Hippocampal formation (tissue), 2 donors: Measurements from ENCODE around the gene MEX3A.
"Not testable (repeated sequence)": the region's sequence is repeated elsewhere in the genome, so short reads cannot be mapped to it uniquely, and the experiment has no call there.

ENCODE experiments used
- DNase-seq, 2 donors: peaks; one replicate each; lab custom pipeline; 2025; lab: John Stamatoyannopoulos, UW

MEX3A gene

GRCh38 chr1:156118177-156118868, 36.1 kb upstream of the MEX3A start:
- DNase-seq = no peak

GRCh38 chr1:156117414-156118176, 35.3 kb upstream of the MEX3A start:
- DNase-seq = no peak

GRCh38 chr1:156116731-156117130, 34.5 kb upstream of the MEX3A start:
- not testable (repeated sequence) for DNase-seq

GRCh38 chr1:156115514-156116374, 33.5 kb upstream of the MEX3A start:
- DNase-seq = peak in 1 of 2 donors; percentile 57

GRCh38 chr1:156114919-156115513, 32.8 kb upstream of the MEX3A start:
- DNase-seq = peak in 1 of 2 donors; percentile 26

GRCh38 chr1:156114101-156114918, 32.0 kb upstream of the MEX3A start, which contains the start of gene LMNA:
Gene LMNA (plus strand): TSS chr1:156114711. CDS start chr1:156114919, 208 bp downstream.
- DNase-seq = peak; percentile 72 to 87

GRCh38 chr1:156113282-156113950, 31.2 kb upstream of the MEX3A start:
- DNase-seq = no peak

GRCh38 chr1:156112276-156113137, 30.2 kb upstream of the MEX3A start:
- DNase-seq = no peak

- no peak for DNase-seq
These were observed 29.2 kb upstream of the MEX3A start for GRCh38 chr1:156111355-156111962.

GRCh38 chr1:156110252-156110651, 28.0 kb upstream of the MEX3A start:
- DNase-seq = no peak

- DNase-seq = no peak
These were observed 26.5 kb upstream of the MEX3A start for GRCh38 chr1:156108664-156109241.

- DNase-seq = no peak
These were observed 25.8 kb upstream of the MEX3A start for GRCh38 chr1:156108057-156108456.

GRCh38 chr1:156106624-156107488, 24.6 kb upstream of the MEX3A start:
- DNase-seq = no peak

- DNase-seq = no peak
These were observed 22.9 kb upstream of the MEX3A start for GRCh38 chr1:156104861-156105832.

- DNase-seq = peak in 1 of 2 donors; percentile 20
These were observed 22.0 kb upstream of the MEX3A start for GRCh38 chr1:156104065-156104810.

- no peak for DNase-seq
These were observed 21.3 kb upstream of the MEX3A start for GRCh38 chr1:156103521-156103947.
